ENCODE results near the gene ANKRD35.

Gene ANKRD35

DNA sequence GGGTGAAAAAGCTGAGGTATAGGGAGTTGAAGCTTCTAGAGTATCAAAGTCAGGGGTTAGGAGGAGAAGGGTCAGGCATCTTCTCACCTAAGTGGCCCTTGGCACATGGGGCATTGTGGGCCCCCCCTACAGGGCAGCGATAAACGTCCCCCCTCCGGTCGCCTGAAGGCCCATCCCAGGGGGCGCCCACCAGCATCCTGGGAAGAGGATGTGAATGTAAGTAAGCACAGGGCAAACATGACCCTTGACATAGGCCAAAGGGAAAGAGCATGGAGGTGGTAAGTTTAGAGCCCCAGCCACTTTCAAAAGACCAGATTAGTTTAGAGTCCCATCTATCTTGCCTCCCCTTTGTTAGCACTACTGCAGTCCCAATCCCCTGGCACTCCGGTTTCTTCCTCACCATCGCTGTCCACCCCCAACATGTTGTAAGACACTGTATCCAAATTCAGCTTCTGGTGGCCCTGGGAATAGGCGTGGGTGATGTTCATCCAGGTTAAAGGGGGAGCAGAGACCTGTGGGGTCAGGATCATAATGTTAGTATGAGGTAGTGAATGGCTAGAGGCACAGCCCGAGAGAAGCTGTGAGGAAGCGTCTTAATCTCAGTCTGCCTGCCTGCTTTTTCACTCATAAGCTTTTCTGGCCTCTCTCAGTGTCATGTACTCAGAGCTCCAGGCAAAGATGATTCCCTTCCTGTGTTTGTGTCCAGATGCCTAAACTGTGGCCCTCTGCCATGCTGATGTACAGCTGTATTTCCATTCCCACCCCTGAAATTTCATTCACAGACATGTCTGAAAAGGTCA is 21.5 kb upstream of the ANKRD35 start:
- TF ChIP-seq CTCF (IDR thresholded peaks at IDR 0.05; ENCODE audit: low read depth, low read length, missing control alignments) = no peak
- DNase-seq (ENCODE audit: extremely low read depth, low read depth) = no peak
- no peak overlapping the region for H3K4me3 ChIP-seq (replicated peaks; ENCODE audit: low read depth, low read length)

GRCh38 chr1:145901312-145902021 is 15.8 kb upstream of the ANKRD35 start:
- H3K4me3 ChIP-seq (replicated peaks; ENCODE audit: low read depth, low read length) = no peak overlapping the region
- no peak for DNase-seq (ENCODE audit: extremely low read depth, low read depth)
- peak; percentile 4 for TF ChIP-seq CTCF (IDR thresholded peaks at IDR 0.05; ENCODE audit: low read depth, low read length, missing control alignments)

DNA sequence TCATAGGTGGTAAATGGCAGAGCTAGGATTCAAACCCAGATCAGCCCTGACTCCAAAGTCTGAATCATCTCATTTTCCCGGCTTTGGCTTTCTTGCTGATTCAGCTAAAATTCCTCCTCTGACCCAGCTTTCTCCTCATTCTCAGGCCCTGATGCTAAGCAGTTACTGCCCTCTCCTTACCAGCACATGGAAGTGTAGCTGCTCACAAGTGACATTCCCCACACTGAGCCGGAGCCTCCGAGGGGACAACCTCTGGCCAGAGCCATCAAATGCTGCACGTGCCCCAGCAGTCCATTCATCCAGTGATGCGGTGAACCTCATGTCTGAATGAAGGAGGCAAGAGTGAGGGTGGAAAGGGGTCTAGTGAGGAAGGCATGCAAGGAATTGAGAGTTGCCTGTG is 13.1 kb upstream of the ANKRD35 start:
- TF ChIP-seq CTCF (IDR thresholded peaks at IDR 0.05; ENCODE audit: low read depth, low read length, missing control alignments) = no peak
- DNase-seq (ENCODE audit: extremely low read depth, low read depth) = no peak

GRCh38 chr1:145897969-145898368 is 12.3 kb upstream of the ANKRD35 start:
- TF ChIP-seq CTCF (IDR thresholded peaks at IDR 0.05; ENCODE audit: low read depth, low read length, missing control alignments) = no peak
- no peak overlapping the region for H3K4me3 ChIP-seq (replicated peaks; ENCODE audit: low read depth, low read length)
- DNase-seq (ENCODE audit: extremely low read depth, low read depth) = no peak

More for the DNA sequence above, 13.1 kb upstream of the ANKRD35 start:
- no peak overlapping the region for H3K4me3 ChIP-seq (replicated peaks; ENCODE audit: low read depth, low read length)

GRCh38 chr1:145895471-145895870 is 9.8 kb upstream of the ANKRD35 start:
- no peak for DNase-seq (ENCODE audit: extremely low read depth, low read depth)
- no peak overlapping the region for H3K4me3 ChIP-seq (replicated peaks; ENCODE audit: low read depth, low read length)
- TF ChIP-seq CTCF (IDR thresholded peaks at IDR 0.05; ENCODE audit: low read depth, low read length, missing control alignments) = no peak

- TF ChIP-seq CTCF (IDR thresholded peaks at IDR 0.05; ENCODE audit: low read depth, low read length, missing control alignments) = no peak
- no peak for DNase-seq (ENCODE audit: extremely low read depth, low read depth)
- H3K4me3 ChIP-seq (replicated peaks; ENCODE audit: low read depth, low read length) = no peak overlapping the region
Measured at GRCh38 chr1:145893306-145894055, 7.8 kb upstream of the ANKRD35 start.

Measured in HFF-Myc (cell line).